ENCODE measurements around the gene MYOM1.

DNA sequence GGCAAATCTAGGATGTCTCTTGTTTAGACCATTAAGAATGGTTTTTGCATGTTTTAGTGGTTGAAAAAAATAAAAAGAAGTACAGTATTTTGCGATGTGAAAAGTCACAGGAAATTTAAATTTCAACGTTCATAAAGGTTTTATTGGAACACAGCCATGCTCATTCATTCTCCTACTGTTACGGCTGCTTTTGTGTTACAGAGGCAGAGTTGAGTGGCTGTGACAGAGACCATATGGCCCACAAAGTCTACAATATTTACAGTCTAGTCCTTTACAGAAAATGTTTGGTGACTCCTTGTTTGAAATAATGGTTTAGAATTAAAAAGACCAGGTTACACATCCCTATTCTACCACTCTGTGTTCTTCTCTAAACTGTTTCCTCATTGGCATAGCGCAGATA, 48.1 kb downstream of the MYOM1 start:
- TF ChIP-seq, protein P1, sequence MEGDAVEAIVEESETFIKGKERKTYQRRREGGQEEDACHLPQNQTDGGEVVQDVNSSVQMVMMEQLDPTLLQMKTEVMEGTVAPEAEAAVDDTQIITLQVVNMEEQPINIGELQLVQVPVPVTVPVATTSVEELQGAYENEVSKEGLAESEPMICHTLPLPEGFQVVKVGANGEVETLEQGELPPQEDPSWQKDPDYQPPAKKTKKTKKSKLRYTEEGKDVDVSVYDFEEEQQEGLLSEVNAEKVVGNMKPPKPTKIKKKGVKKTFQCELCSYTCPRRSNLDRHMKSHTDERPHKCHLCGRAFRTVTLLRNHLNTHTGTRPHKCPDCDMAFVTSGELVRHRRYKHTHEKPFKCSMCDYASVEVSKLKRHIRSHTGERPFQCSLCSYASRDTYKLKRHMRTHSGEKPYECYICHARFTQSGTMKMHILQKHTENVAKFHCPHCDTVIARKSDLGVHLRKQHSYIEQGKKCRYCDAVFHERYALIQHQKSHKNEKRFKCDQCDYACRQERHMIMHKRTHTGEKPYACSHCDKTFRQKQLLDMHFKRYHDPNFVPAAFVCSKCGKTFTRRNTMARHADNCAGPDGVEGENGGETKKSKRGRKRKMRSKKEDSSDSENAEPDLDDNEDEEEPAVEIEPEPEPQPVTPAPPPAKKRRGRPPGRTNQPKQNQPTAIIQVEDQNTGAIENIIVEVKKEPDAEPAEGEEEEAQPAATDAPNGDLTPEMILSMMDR (IDR thresholded peaks at IDR 0.05; ENCODE audit: extremely low read depth in 1 of 2, insufficient read depth in 1 of 2, low read depth in 1 of 2, low read length in 2 of 2), result no peak
- TF ChIP-seq POLR2A (IDR thresholded peaks at IDR 0.05; ENCODE audit: low read depth, low read length) (no peak), POLR2AphosphoS5 (IDR thresholded peaks at IDR 0.05; ENCODE audit: insufficient read depth, low read depth, low read length) (no peak), EZH2 (IDR thresholded peaks at IDR 0.05; ENCODE audit: borderline replicate concordance, low read depth, low read length, severe bottlenecking) (no peak), MYC (IDR thresholded peaks at IDR 0.05; ENCODE audit: low read depth, low read length) (no peak), JUN (IDR thresholded peaks at IDR 0.05; ENCODE audit: borderline replicate concordance, insufficient read depth, insufficient read length, low read depth) (no peak)
- TF ChIP-seq, protein P2, sequence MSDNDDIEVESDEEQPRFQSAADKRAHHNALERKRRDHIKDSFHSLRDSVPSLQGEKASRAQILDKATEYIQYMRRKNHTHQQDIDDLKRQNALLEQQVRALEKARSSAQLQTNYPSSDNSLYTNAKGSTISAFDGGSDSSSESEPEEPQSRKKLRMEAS (IDR thresholded peaks at IDR 0.05; ENCODE audit: insufficient read depth, insufficient read length), result no peak
